ENCODE results near the gene LARGE1.

The LARGE1 gene

GRCh38 chr22:33347002-33347401 is 573.3 kb downstream of the LARGE1 start:
- no peak overlapping the region for H3K27ac ChIP-seq (ENCODE audit: insufficient read depth in 1 of 2, low read depth in 1 of 2, low read length in 2 of 2, poor library complexity in 1 of 2, severe bottlenecking in 2 of 2)
- H3K9me3 ChIP-seq (ENCODE audit: control extremely low read depth in 1 of 5, control insufficient read depth in 4 of 5, insufficient read depth in 2 of 5, low read depth in 1 of 5, low read length in 4 of 5), result peaks cover 0 to 10% (median 0%) of the 10 kb centered on the region in 5 experiments
- ChIA-PET CTCF (no interaction called here), POLR2A (no interaction called here)
- no peak overlapping the region for H3K4me3 ChIP-seq (ENCODE audit: control insufficient read depth in 1 of 7, extremely low read depth in 1 of 7, insufficient read depth in 4 of 7, low read depth in 2 of 7, low read length in 6 of 7)
- no peaks in the 10 kb centered on the region for H3K36me3 ChIP-seq (ENCODE audit: control insufficient read depth in 4 of 4, insufficient read depth in 4 of 4, low read length in 3 of 4)
- no peaks in the 10 kb centered on the region for H3K27me3 ChIP-seq (replicated peaks in 2 of 5; ENCODE audit: control insufficient read depth in 4 of 5, insufficient read depth in 5 of 5, low read length in 4 of 5)
- 100% methylated on average over 1 of the region's 1 CpG for WGBS (ENCODE audit: insufficient coverage)
- DNase-seq, result no peak
- no peaks in the 10 kb centered on the region for H3K4me1 ChIP-seq (ENCODE audit: control extremely low read depth in 1 of 4, control insufficient read depth in 4 of 4, insufficient read depth in 4 of 4, low read length in 3 of 4)

GRCh38 chr22:33341611-33342010 is 578.7 kb downstream of the LARGE1 start:
- WGBS (ENCODE audit: insufficient coverage), result 94% methylated on average over 6 of the region's 8 CpGs
- CTCF ChIA-PET, result no interaction called here

GRCh38 chr22:33337524-33337923 is 582.8 kb downstream of the LARGE1 start:
- POLR2A ChIA-PET, result no interaction called here

More at GRCh38 chr22:33341611-33342010, 578.7 kb downstream of the LARGE1 start:
- H3K4me3 ChIP-seq (ENCODE audit: control insufficient read depth in 1 of 7, extremely low read depth in 1 of 7, insufficient read depth in 4 of 7, low read depth in 2 of 7, low read length in 6 of 7), result no peak overlapping the region
- H3K27ac ChIP-seq (ENCODE audit: insufficient read depth in 1 of 2, low read depth in 1 of 2, low read length in 2 of 2, poor library complexity in 1 of 2, severe bottlenecking in 2 of 2), result no peak overlapping the region
- no peak for DNase-seq
- POLR2A ChIA-PET, result no interaction called here
- no peaks in the 10 kb centered on the region for H3K4me1 ChIP-seq (ENCODE audit: control extremely low read depth in 1 of 4, control insufficient read depth in 4 of 4, insufficient read depth in 4 of 4, low read length in 3 of 4)
- H3K36me3 ChIP-seq (ENCODE audit: control insufficient read depth in 4 of 4, insufficient read depth in 4 of 4, low read length in 3 of 4), result no peaks in the 10 kb centered on the region
- no peaks in the 10 kb centered on the region for H3K27me3 ChIP-seq (replicated peaks in 2 of 5; ENCODE audit: control insufficient read depth in 4 of 5, insufficient read depth in 5 of 5, low read length in 4 of 5)
- H3K9me3 ChIP-seq (ENCODE audit: control extremely low read depth in 1 of 5, control insufficient read depth in 4 of 5, insufficient read depth in 2 of 5, low read depth in 1 of 5, low read length in 4 of 5), result no peaks in the 10 kb centered on the region

GRCh38 chr22:33335611-33336279 is 584.5 kb downstream of the LARGE1 start:
- WGBS (ENCODE audit: insufficient coverage), result 97% methylated on average over 4 of the region's 6 CpGs

More at GRCh38 chr22:33337524-33337923, 582.8 kb downstream of the LARGE1 start:
- DNase-seq, result no peak
- no peak overlapping the region for H3K4me3 ChIP-seq (ENCODE audit: control insufficient read depth in 1 of 7, extremely low read depth in 1 of 7, insufficient read depth in 4 of 7, low read depth in 2 of 7, low read length in 6 of 7)
- no peaks in the 10 kb centered on the region for H3K27me3 ChIP-seq (replicated peaks in 2 of 5; ENCODE audit: control insufficient read depth in 4 of 5, insufficient read depth in 5 of 5, low read length in 4 of 5)
- H3K36me3 ChIP-seq (ENCODE audit: control insufficient read depth in 4 of 4, insufficient read depth in 4 of 4, low read length in 3 of 4), result no peaks in the 10 kb centered on the region
- CTCF ChIA-PET, result no interaction called here
- 98% methylated on average over 6 of the region's 10 CpGs for WGBS (ENCODE audit: insufficient coverage)
- no peaks in the 10 kb centered on the region for H3K4me1 ChIP-seq (ENCODE audit: control extremely low read depth in 1 of 4, control insufficient read depth in 4 of 4, insufficient read depth in 4 of 4, low read length in 3 of 4)
- peaks cover 0 to under 1% (median 0%) of the 10 kb centered on the region in 5 experiments for H3K9me3 ChIP-seq (ENCODE audit: control extremely low read depth in 1 of 5, control insufficient read depth in 4 of 5, insufficient read depth in 2 of 5, low read depth in 1 of 5, low read length in 4 of 5)
- no peak overlapping the region for H3K27ac ChIP-seq (ENCODE audit: insufficient read depth in 1 of 2, low read depth in 1 of 2, low read length in 2 of 2, poor library complexity in 1 of 2, severe bottlenecking in 2 of 2)

GRCh38 chr22:33332538-33332937 is 587.7 kb downstream of the LARGE1 start:
- ChIA-PET CTCF (no interaction called here), POLR2A (no interaction called here)

More at GRCh38 chr22:33335611-33336279, 584.5 kb downstream of the LARGE1 start:
- Histone ChIP-seq H3K36me3 (ENCODE audit: control insufficient read depth in 4 of 4, insufficient read depth in 4 of 4, low read length in 3 of 4) (no peaks in the 10 kb centered on the region), H3K9me3 (ENCODE audit: control extremely low read depth in 1 of 5, control insufficient read depth in 4 of 5, insufficient read depth in 2 of 5, low read depth in 1 of 5, low read length in 4 of 5) (peaks cover 0 to 2% (median 0%) of the 10 kb centered on the region in 5 experiments), H3K27ac (ENCODE audit: insufficient read depth in 1 of 2, low read depth in 1 of 2, low read length in 2 of 2, poor library complexity in 1 of 2, severe bottlenecking in 2 of 2) (no peak overlapping the region), H3K27me3 (replicated peaks in 2 of 5; ENCODE audit: control insufficient read depth in 4 of 5, insufficient read depth in 5 of 5, low read length in 4 of 5) (no peaks in the 10 kb centered on the region), H3K4me1 (ENCODE audit: control extremely low read depth in 1 of 4, control insufficient read depth in 4 of 4, insufficient read depth in 4 of 4, low read length in 3 of 4) (no peaks in the 10 kb centered on the region), H3K4me3 (ENCODE audit: control insufficient read depth in 1 of 7, extremely low read depth in 1 of 7, insufficient read depth in 4 of 7, low read depth in 2 of 7, low read length in 6 of 7) (no peak overlapping the region)
- CTCF ChIA-PET, result no interaction called here
- POLR2A ChIA-PET, result no interaction called here
- DNase-seq, result no peak

GRCh38 chr22:33331017-33331416 is 589.3 kb downstream of the LARGE1 start:
- WGBS (ENCODE audit: insufficient coverage), result 83% methylated on average over 1 of the region's 1 CpG
- DNase-seq, result no peak
- Histone ChIP-seq H3K27me3 (replicated peaks in 2 of 5; ENCODE audit: control insufficient read depth in 4 of 5, insufficient read depth in 5 of 5, low read length in 4 of 5) (no peaks in the 10 kb centered on the region), H3K4me1 (ENCODE audit: control extremely low read depth in 1 of 4, control insufficient read depth in 4 of 4, insufficient read depth in 4 of 4, low read length in 3 of 4) (peaks cover 0 to 8% (median 1%) of the 10 kb centered on the region in 4 experiments), H3K9me3 (ENCODE audit: control extremely low read depth in 1 of 5, control insufficient read depth in 4 of 5, insufficient read depth in 2 of 5, low read depth in 1 of 5, low read length in 4 of 5) (peaks cover 0 to 5% (median 0%) of the 10 kb centered on the region in 5 experiments), H3K27ac (ENCODE audit: insufficient read depth in 1 of 2, low read depth in 1 of 2, low read length in 2 of 2, poor library complexity in 1 of 2, severe bottlenecking in 2 of 2) (no peak overlapping the region), H3K36me3 (ENCODE audit: control insufficient read depth in 4 of 4, insufficient read depth in 4 of 4, low read length in 3 of 4) (no peaks in the 10 kb centered on the region), H3K4me3 (ENCODE audit: control insufficient read depth in 1 of 7, extremely low read depth in 1 of 7, insufficient read depth in 4 of 7, low read depth in 2 of 7, low read length in 6 of 7) (no peak overlapping the region)
- POLR2A ChIA-PET, result no interaction called here
- CTCF ChIA-PET, result no interaction called here

More at GRCh38 chr22:33332538-33332937, 587.7 kb downstream of the LARGE1 start:
- no peaks in the 10 kb centered on the region for H3K36me3 ChIP-seq (ENCODE audit: control insufficient read depth in 4 of 4, insufficient read depth in 4 of 4, low read length in 3 of 4)
- H3K4me1 ChIP-seq (ENCODE audit: control extremely low read depth in 1 of 4, control insufficient read depth in 4 of 4, insufficient read depth in 4 of 4, low read length in 3 of 4), result peaks cover 0 to 8% (median 1%) of the 10 kb centered on the region in 4 experiments
- H3K4me3 ChIP-seq (ENCODE audit: control insufficient read depth in 1 of 7, extremely low read depth in 1 of 7, insufficient read depth in 4 of 7, low read depth in 2 of 7, low read length in 6 of 7), result no peak overlapping the region
- no peak overlapping the region for H3K27ac ChIP-seq (ENCODE audit: insufficient read depth in 1 of 2, low read depth in 1 of 2, low read length in 2 of 2, poor library complexity in 1 of 2, severe bottlenecking in 2 of 2)
- WGBS (ENCODE audit: insufficient coverage), result 100% methylated on average over 3 of the region's 3 CpGs
- H3K9me3 ChIP-seq (ENCODE audit: control extremely low read depth in 1 of 5, control insufficient read depth in 4 of 5, insufficient read depth in 2 of 5, low read depth in 1 of 5, low read length in 4 of 5), result peaks cover 0 to 5% (median 0%) of the 10 kb centered on the region in 5 experiments
- DNase-seq, result no peak
- H3K27me3 ChIP-seq (replicated peaks in 2 of 5; ENCODE audit: control insufficient read depth in 4 of 5, insufficient read depth in 5 of 5, low read length in 4 of 5), result no peaks in the 10 kb centered on the region

- CTCF ChIA-PET, result interaction anchor here (0.6 kb wide), 1 partner anchor 272 kb away, joined by 3 read pairs; no protein-coding TSS in a partner anchor
- Histone ChIP-seq H3K4me1 (ENCODE audit: control extremely low read depth in 1 of 4, control insufficient read depth in 4 of 4, insufficient read depth in 4 of 4, low read length in 3 of 4) (peaks cover 0 to 8% (median 1%) of the 10 kb centered on the region in 4 experiments), H3K36me3 (ENCODE audit: control insufficient read depth in 4 of 4, insufficient read depth in 4 of 4, low read length in 3 of 4) (no peaks in the 10 kb centered on the region), H3K27me3 (replicated peaks in 2 of 5; ENCODE audit: control insufficient read depth in 4 of 5, insufficient read depth in 5 of 5, low read length in 4 of 5) (no peaks in the 10 kb centered on the region), H3K27ac (ENCODE audit: insufficient read depth in 1 of 2, low read depth in 1 of 2, low read length in 2 of 2, poor library complexity in 1 of 2, severe bottlenecking in 2 of 2) (no peak overlapping the region), H3K4me3 (ENCODE audit: control insufficient read depth in 1 of 7, extremely low read depth in 1 of 7, insufficient read depth in 4 of 7, low read depth in 2 of 7, low read length in 6 of 7) (no peak overlapping the region), H3K9me3 (ENCODE audit: control extremely low read depth in 1 of 5, control insufficient read depth in 4 of 5, insufficient read depth in 2 of 5, low read depth in 1 of 5, low read length in 4 of 5) (peaks cover 0 to 5% (median 0%) of the 10 kb centered on the region in 5 experiments)
- POLR2A ChIA-PET, result interaction anchor here (0.7 kb wide), 1 partner anchor 1916 kb away, joined by 5 read pairs; no protein-coding TSS in a partner anchor
- 100% methylated on average over 1 of the region's 2 CpGs for WGBS (ENCODE audit: insufficient coverage)
- DNase-seq, result no peak
Observed at GRCh38 chr22:33330534-33330933, 589.7 kb downstream of the LARGE1 start.
